ENCODE results near the gene RALGDS.

RALGDS gene

GRCh38 chr9:133111808-133112662 lies 9.0 kb downstream of the RALGDS start:
- Histone ChIP-seq H3K79me2 (ENCODE audit: low read length) (no peaks in the 10 kb centered on the region; the same call in 1 of the 2 replicates), H3K4me1 (ENCODE audit: low read length) (peaks cover 38% of the 10 kb centered on the region), H3K27me3 (ENCODE audit: low read depth, low read length) (no peaks in the 10 kb centered on the region), H3K4me2 (ENCODE audit: low read length) (no peak overlapping the region), H2AFZ (ENCODE audit: low read depth, low read length) (no peak overlapping the region), H3K36me3 (replicated peaks; ENCODE audit: low read depth, low read length) (peaks cover 8% of the 10 kb centered on the region), H3K4me3 (ENCODE audit: low read length) (no peak overlapping the region), H3K27ac (ENCODE audit: low read length) (no peak overlapping the region), H4K20me1 (ENCODE audit: insufficient read depth, low read length) (no peaks in the 10 kb centered on the region; the same call in 1 of the 2 replicates), H3K9me3 (ENCODE audit: insufficient read depth, low read length) (no peaks in the 10 kb centered on the region), H3K9ac (ENCODE audit: low read length) (no peak overlapping the region)
- TF ChIP-seq, protein P1, sequence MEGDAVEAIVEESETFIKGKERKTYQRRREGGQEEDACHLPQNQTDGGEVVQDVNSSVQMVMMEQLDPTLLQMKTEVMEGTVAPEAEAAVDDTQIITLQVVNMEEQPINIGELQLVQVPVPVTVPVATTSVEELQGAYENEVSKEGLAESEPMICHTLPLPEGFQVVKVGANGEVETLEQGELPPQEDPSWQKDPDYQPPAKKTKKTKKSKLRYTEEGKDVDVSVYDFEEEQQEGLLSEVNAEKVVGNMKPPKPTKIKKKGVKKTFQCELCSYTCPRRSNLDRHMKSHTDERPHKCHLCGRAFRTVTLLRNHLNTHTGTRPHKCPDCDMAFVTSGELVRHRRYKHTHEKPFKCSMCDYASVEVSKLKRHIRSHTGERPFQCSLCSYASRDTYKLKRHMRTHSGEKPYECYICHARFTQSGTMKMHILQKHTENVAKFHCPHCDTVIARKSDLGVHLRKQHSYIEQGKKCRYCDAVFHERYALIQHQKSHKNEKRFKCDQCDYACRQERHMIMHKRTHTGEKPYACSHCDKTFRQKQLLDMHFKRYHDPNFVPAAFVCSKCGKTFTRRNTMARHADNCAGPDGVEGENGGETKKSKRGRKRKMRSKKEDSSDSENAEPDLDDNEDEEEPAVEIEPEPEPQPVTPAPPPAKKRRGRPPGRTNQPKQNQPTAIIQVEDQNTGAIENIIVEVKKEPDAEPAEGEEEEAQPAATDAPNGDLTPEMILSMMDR (IDR thresholded peaks at IDR 0.05; ENCODE audit: low read depth, low read length) = no peak
- no peak for TF ChIP-seq EZH2phosphoT487 (IDR thresholded peaks at IDR 0.05; ENCODE audit: low read depth)

DNA sequence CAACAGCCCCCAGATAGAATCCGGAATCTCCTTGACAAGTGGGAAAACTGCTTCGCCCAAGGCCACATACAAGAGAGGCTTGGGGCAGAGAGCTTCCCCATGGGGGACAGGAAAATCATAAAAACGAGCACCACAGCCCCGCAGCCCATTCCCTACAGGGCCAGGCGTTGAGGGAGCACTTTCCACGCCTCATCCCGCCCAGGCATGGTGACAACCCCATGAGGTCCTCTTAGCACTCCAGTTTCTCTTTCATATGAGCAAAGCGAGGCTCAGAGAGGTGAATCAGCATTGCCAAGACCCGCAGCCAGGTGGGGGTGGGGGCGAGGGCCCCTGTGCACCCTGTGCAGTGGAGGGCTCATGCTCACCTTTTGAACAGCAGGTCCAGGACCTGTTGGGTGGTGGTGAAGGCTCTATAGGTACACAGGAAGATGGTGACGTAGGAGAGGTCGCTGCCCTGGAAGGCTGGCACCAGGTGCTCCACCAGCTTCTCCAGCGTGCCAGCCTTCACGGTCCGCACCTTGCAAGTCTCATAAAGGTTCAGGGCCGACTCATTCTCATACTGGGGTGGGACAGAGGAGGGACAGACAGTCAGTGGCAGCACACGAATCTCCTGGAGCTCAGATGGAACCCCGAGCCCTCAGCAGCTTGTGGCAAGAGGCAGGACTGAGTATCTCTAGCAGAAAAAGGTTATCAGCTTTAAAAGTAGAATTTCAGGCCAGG lies 10.9 kb downstream of the RALGDS start:
- no peaks in the 10 kb centered on the region for H3K27me3 ChIP-seq (ENCODE audit: low read depth, low read length)
- H3K79me2 ChIP-seq (ENCODE audit: low read length) = no peaks in the 10 kb centered on the region; the same call in 1 of the 2 replicates
- TF ChIP-seq EZH2phosphoT487 (IDR thresholded peaks at IDR 0.05; ENCODE audit: low read depth) = no peak
- TF ChIP-seq, protein P1 (IDR thresholded peaks at IDR 0.05; ENCODE audit: low read depth, low read length) = no peak
- H3K4me2 ChIP-seq (ENCODE audit: low read length) = no peak overlapping the region
- H4K20me1 ChIP-seq (ENCODE audit: insufficient read depth, low read length) = no peaks in the 10 kb centered on the region; the same call in 1 of the 2 replicates
- H3K4me3 ChIP-seq (ENCODE audit: low read length) = no peak overlapping the region
- no peak overlapping the region for H3K27ac ChIP-seq (ENCODE audit: low read length)
- H3K36me3 ChIP-seq (replicated peaks; ENCODE audit: low read depth, low read length) = peaks cover 8% of the 10 kb centered on the region
- no peak overlapping the region for H3K9ac ChIP-seq (ENCODE audit: low read length)
- H3K4me1 ChIP-seq (ENCODE audit: low read length) = peaks cover 21% of the 10 kb centered on the region
- H2AFZ ChIP-seq (ENCODE audit: low read depth, low read length) = no peak overlapping the region
- no peaks in the 10 kb centered on the region for H3K9me3 ChIP-seq (ENCODE audit: insufficient read depth, low read length)

DNA sequence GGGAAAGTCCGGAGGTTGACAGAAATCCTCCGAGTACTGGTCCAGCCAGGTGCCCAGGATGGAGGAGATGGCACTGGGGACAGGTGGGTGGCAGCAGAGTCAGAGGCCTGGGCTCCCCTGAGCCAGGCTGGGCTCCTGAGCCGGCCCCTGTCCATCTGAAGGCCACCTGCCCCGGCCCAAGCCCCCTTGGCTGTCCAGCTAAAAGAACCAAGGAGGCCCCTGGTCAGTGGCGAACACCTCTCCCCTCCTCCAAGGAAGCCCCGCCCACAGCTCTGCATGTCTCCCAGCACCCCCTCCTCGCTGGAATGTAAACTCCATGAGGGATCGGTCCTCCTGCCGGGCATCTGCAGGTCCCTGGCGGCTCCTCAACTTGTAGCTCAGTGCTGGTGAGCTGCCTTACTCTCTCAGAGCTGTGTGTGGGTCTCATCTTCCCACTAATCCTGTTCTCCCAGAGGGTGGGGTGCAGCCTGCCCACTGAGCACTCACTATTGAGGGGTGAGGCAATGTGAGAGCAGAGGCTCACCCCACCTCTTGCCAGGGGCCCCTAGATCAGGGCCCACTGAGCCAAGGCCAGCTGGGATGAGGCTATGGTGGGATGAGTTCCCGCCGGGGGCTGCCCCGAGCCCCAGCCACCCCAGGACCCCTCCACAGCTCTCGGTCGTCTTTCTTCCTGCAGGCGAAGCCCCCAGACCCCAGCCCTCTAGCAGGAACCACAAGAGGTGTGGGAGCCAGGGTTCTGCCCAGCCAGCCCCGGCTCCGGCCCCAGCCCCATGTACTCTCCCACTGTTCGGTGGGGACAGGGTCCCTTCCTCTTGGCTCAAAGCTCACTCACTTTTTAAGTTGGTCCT lies 12.0 kb downstream of the RALGDS start:
- H2AFZ ChIP-seq (ENCODE audit: low read depth, low read length) = no peak overlapping the region
- H3K27me3 ChIP-seq (ENCODE audit: low read depth, low read length) = no peaks in the 10 kb centered on the region
- H3K4me1 ChIP-seq (ENCODE audit: low read length) = peaks cover 10% of the 10 kb centered on the region
- no peak overlapping the region for H3K9ac ChIP-seq (ENCODE audit: low read length)
- no peak overlapping the region for H3K4me3 ChIP-seq (ENCODE audit: low read length)
- H3K36me3 ChIP-seq (replicated peaks; ENCODE audit: low read depth, low read length) = peaks cover 8% of the 10 kb centered on the region
- H3K79me2 ChIP-seq (ENCODE audit: low read length) = no peaks in the 10 kb centered on the region
- H3K9me3 ChIP-seq (ENCODE audit: insufficient read depth, low read length) = no peaks in the 10 kb centered on the region
- no peak overlapping the region for H3K27ac ChIP-seq (ENCODE audit: low read length)
- H4K20me1 ChIP-seq (ENCODE audit: insufficient read depth, low read length) = no peaks in the 10 kb centered on the region; the same call in 1 of the 2 replicates
- no peak for TF ChIP-seq EZH2phosphoT487 (IDR thresholded peaks at IDR 0.05; ENCODE audit: low read depth)
- TF ChIP-seq, protein P1 (IDR thresholded peaks at IDR 0.05; ENCODE audit: low read depth, low read length) = no peak
- no peak overlapping the region for H3K4me2 ChIP-seq (ENCODE audit: low read length)
